Measurements from ENCODE around the gene DOCK11.
"Not testable (repeated sequence)": the region's sequence is repeated elsewhere in the genome, so short reads cannot be mapped to it uniquely, and the experiment has no call there.

Gene DOCK11

DNA sequence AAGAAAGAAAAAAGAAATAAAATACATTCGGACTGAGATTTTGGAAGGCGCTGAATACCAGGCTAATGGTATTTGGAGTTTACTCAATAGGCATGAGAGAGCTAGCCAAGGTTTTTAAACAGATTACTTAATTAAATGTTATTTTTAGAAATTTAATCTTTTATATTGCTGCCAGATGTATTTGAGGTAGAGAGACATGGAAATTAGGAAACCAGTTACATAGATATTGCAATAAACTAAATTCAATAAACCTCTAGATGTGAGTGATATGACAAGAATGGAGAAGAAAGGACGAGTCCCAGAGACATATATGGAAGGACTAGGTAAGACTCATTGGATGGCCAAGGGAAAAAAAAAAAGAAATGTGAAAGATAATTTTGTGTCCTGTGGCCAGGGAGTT, 193.3 kb downstream of the DOCK11 start:
- no peak for DNase-seq (ENCODE audit: low read depth in 2 of 2)

- no peak for DNase-seq (ENCODE audit: low read depth in 2 of 2)
Measured at GRCh38 chrX:118693843-118694242, 198.2 kb downstream of the DOCK11 start.

- no peak for DNase-seq (ENCODE audit: low read depth in 2 of 2)
Measured at GRCh38 chrX:118694638-118695037, 199.0 kb downstream of the DOCK11 start.

GRCh38 chrX:118698516-118699170, 203.0 kb downstream of the DOCK11 start:
- no peak for DNase-seq (ENCODE audit: low read depth in 2 of 2)

DNA sequence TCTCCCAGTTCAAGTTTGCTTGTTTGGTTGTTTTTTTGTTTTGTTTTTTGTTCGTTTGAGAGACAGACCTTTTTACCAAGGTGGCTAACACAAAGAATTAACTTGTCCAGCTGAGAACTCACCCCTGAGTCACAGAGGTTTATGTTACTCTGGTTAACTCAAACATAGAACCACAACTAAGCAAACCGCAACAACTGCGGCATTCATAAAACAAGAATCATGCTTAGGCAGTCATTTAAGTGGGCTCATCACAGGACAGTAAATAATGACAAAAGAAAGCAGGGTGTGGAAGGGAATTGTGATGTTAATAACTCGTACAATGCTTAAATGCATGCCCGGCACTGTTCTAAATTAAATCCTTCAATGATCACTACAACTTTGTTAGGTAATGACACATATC, 207.1 kb downstream of the DOCK11 start:
- DNase-seq (ENCODE audit: low read depth in 2 of 2) = no peak

DNA sequence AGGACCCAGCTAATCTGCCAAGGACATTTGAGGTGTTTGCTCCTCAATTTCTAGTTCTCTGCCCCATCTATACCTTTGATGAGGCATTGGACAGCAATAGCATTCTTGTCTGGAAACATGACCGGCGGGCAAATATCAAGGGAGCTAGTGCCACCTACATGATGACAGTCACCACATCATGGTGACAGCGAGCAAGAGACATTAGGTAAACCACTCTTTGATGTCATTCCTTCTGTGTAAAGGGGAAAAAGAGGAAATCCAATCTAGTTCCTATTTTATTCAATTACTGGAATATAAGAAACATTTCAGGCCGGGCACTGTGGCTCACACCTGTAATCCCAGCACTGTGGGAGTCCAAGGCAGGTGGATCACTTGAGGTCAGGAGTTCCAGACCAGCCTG, 211.1 kb downstream of the DOCK11 start:
- no peak for DNase-seq (ENCODE audit: low read depth in 2 of 2)

DNA sequence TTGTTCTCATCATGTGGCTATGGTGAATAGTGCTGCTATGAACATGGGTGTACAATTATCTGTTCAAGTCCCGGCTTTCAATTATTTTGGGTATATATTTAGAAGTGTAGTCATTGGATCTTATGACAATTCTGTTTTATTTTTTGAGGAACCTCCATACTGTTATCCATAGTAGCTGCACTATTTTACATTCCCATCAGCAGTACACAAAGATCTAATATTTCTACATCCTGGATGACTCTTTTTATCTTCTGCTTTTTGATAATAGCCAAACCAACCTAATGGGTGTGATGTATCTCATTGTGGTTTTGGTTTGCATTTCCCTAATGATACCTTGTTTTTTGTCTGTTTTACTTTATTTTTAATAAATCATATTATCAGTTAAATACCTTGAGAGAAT, 218.9 kb downstream of the DOCK11 start:
- no peak for DNase-seq (ENCODE audit: low read depth in 2 of 2)

DNA sequence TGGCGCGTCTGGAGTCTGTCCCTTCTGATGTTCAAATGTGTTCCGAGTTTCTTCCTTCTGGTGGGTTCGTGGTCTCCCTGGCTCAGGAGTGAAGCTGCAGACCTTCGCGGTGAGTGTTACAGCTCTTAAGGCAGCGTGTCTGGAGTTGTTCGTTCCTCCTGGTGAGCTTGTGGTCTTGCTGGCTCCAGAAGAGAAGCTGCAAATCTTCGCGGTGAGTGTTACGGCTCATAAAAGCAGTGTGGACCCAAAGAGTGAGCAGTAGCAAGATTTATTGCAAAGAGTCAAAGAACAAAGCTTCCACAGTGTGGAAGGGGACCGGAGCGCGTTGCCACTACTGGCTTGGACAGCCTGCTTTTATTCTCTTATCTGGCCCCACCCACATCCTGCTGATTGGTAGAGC, 220.3 kb downstream of the DOCK11 start:
- DNase-seq (ENCODE audit: low read depth in 2 of 2) = not testable (repeated sequence)

DNA sequence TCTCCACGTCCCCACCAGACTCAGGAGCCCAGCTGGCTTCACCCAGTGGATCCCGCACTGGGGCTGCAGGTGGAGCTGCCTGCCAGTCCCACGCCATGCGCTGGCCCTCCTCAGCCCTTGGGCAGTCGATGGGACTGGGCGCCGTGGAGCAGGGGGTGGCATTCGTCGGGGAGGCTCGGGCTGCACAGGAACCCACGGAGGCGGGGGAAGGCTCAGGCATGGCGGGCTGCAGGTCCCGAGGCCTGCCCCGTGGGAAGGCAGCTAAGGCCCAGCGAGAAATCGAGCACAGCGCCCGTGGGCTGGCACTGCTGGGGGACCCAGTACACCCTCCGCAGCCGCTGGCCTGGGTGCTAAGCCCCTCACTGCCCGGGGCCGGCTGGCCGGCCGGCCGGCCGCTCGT, 221.2 kb downstream of the DOCK11 start:
- not testable (repeated sequence) for DNase-seq (ENCODE audit: low read depth in 2 of 2)

DNA sequence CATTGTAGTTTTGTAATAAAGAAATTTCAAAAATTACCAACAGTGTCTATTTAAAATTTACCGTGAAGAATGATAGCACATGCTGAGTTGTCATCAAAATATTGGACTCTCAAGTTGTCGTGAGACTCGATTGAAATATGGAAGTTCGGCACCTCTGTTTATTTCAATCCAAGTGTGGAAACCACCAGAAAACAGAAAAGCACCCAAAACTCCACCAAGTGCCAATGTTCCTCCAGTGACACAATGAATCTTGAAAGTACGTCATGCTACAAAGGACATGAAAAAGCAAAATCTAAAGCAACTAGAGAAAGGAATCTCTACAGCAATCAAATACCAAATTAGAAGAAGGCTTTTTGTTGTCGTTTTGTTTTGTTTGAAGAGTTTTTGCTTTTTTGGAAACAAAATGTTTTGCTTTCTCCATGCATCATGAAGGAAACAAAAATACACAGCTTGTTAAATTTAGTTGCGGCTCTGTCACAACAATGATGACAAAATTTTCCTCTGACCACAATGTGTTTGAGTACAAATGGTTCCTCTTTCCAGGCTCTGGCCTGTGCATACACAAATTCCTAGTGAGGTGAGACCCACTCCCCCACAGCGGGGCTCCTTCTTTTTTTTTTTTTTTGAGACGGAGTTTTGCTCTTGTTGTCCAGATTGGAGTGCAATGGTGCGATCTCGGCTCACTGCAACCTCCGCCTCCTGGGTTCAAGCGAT, 222.2 kb downstream of the DOCK11 start:
- DNase-seq (ENCODE audit: low read depth in 2 of 2) = no peak

- no peak for DNase-seq (ENCODE audit: low read depth in 2 of 2)
Measured at GRCh38 chrX:118718737-118719136, 223.1 kb downstream of the DOCK11 start.

- DNase-seq (ENCODE audit: low read depth in 2 of 2) = no peak
Measured at GRCh38 chrX:118720058-118720707, 224.6 kb downstream of the DOCK11 start.

DNA sequence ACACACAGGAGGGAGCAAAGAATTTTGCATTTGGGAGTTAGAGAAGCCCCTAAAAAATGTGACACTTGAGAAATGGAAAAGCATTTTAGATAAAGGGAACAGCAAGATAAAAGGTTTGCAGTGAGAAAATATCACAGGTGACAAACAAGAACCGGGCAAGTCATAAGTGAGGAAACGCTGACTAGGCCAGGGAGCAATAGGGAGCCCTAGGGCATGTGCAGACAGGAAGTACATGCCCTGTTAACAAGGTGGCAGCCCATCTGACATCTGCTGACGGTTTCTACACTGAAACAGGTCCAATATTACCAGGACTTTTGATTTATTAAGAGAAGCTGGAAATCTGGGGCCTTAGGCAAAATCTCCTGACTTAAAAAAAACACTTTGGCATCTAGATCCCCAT, 227.8 kb downstream of the DOCK11 start:
- DNase-seq (ENCODE audit: low read depth in 2 of 2) = no peak

- DNase-seq (ENCODE audit: low read depth in 2 of 2) = no peak
Measured at GRCh38 chrX:118724365-118724764, 228.8 kb downstream of the DOCK11 start.

DNA sequence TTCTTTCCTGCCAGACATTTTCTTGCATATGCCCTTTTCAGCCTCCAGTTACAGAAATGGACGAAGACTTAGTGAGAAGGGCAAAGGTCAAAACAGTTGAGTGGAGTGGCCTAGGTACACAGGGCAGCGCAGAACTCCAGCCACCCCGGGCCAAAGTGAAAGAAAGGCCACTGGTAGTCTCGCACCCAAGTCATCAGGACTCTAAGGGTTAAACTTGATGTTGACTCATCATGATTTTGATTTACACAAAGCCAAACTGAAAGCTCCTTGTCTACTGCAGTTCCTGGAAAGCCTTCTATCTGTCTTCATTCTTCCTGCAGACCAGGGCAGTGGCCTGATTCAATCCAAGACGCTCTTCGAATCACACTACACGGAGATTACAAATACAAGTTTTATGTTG, 229.2 kb downstream of the DOCK11 start:
- no peak for DNase-seq (ENCODE audit: low read depth in 2 of 2)

GRCh38 chrX:118726396-118726795, 230.8 kb downstream of the DOCK11 start:
- no peak for DNase-seq (ENCODE audit: low read depth in 2 of 2)

DNA sequence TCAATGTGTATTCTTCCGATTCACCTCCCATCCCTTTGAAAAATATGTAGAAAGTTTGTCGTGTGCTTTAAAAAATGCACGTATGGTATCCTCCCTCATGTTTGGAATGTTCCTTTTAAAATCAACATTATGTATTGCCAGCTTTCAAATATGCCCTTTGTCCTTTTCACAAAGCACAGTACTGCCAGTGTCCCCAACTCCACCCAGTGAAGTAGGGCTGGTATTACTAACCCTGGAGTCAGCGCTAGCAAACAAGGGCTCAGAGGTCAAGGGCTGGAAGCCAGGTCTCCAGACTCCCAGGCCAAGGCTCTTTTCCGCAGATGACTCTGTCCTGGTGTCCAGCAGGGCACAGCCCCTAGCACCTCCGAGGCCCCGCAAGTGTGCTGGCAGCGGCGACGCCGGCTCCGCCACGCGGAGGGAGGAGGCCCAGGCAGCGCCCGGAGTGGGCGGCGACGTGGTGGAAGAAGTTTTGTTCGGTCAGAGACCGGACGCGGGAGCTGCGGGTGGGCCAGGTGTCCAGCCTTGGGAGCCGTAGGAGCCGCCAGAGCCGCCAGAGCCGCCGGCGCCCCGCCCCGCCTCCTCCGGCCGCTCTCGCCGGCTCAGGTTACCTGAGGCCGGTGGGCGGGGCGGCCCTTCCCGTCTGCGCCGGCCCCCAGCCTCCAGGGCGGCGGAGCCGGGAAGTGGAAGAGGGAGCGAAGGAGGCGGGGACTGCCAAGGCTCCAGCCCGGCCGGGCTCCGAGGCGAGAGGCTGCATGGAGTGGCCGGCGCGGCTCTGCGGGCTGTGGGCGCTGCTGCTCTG, 231.5 kb downstream of the DOCK11 start, which contains the start of gene IL13RA1:
TSS of gene IL13RA1 (plus strand) at position 720 of the 799 bp plus-strand sequence. CDS start at position 753, 33 bp downstream.
- peak; percentile 3 to 23 for DNase-seq (ENCODE audit: low read depth in 2 of 2)

DNA sequence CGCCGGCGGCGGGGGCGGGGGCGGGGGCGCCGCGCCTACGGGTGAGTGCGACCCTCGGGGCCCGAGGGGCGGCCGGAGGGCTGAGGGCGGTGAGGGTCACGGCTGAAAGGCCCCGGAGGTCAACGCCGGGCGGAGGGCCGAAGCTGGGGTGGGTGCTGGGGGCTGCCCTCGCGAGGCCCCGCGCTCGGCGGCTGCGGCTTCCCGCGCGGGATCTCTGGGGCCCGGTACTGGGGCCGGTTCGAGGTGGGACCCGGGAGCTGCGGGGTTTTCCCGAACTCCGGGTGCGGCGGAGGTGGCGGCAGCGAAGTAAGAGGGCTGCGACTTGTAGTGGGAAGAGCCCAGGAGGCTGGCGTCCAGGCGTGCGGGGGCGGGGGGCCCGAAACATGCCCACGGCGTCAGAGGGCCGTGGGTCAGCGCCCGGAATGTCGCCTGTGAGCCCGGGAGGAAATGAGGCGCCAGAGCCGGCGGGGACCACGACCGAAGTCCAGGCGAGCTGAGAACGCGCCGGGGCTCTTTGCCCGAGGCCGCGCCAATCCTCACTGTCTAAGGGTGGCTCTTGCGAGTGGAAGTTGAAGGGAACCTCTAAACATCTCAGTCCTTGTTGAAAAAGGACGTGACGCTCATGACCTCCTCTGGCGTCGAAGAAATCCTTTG, 232.2 kb downstream of the DOCK11 start:
- no peak for DNase-seq (ENCODE audit: low read depth in 2 of 2)

DNA sequence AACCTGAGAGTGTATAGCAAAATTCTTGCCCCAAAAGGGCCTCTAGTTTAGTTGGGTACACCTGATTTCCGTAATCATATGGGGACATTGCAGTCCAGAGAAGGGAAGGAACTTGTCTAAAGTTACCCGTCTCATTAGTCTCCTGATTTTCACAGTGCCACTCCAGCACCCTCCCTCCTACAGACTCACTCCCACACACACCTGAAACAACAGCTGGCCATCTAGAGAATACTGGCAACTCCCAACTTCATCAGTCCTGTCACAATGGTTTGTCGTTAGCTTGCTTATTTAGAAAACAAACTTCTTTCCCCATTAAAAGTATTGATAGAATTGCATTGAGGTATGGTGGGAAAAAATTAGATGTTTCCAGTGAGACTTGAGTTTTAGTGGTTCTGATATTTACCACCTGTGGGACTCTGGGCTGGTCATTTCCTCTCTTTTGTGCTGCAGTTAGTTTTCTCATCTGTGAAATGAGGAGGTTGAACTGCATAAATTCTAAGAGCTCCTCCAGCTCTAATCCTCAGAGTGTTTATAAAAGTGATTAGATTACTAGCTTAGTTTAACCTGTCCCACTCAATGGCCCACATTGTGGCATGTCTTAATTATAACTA, 233.5 kb downstream of the DOCK11 start:
- DNase-seq (ENCODE audit: low read depth in 2 of 2) = no peak

DNA sequence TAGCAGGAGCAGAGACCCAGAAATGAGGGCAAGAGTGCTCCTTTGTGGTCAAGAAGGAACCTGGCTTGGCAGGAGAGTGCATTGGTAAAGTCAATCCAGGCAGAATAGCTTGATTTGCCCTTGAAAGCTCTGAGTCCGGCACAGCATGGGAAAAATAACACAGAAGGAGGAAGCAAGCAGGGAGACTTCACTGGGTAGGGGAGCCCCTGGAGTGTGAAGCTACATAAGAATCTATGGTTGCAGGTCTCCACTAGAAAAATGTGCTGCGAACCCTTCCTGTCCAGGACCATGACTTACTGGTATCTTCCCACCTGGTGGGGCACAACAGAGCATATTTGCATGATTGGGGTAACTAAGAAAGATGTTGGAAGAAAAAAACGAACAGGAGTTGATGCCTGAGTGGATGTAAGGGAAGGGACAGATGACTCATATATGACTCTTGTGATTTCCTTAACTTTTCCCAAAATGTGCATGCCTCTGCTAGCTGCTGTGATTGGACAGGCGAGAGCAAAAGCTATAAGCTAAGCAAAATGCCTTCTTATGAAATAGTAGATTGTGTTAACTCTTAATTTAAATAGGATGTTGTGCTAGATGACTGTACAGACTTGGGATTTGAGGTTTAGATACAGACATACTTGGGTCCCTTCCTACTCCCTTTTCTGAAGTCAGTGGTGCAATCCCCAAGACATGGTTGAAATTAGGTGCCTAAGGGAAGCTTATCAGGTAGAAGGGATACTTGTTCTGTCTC, 235.1 kb downstream of the DOCK11 start:
- DNase-seq (ENCODE audit: low read depth in 2 of 2) = no peak

All from stimulated activated CD4-positive, alpha-beta T cell treated with anti-CD3 and anti-CD28 coated beads, Interleukin-4, amount 100 ng/mL, for 48 hours (primary cell).